GM12892 (cell line): ENCODE results near the gene DOCK1.

Experiments used
- DNase-seq: peaks from one replicate; pipeline ENCODE4 v3.0.0; 2011; ENCODE audit not compliant: insufficient read length
- FAIRE-seq: peaks from 2 replicates; lab custom pipeline; 2011; peaks lifted over from hg19 to GRCh38; lab: Jason Lieb, UNC
- POLR2A ChIP-seq: IDR thresholded peaks from 2 replicates; pipeline ENCODE4 v1.6.1; 2011; ENCODE audit warnings: low read depth, low read length, control low read depth
- POLR2AphosphoS5 ChIP-seq: IDR thresholded peaks from 2 replicates; pipeline ENCODE4 v1.6.1; 2011; ENCODE audit warnings: low read depth, low read length, control low read depth
- TAF1 ChIP-seq: IDR thresholded peaks from 2 replicates; pipeline ENCODE4 v1.6.1; 2011; ENCODE audit warnings: low read depth, mild to moderate bottlenecking, control low read depth, low read length, borderline replicate concordance

The DOCK1 gene

GRCh38 chr10:127441350-127442219 is 536.4 kb downstream of the DOCK1 start:
- no peak for DNase-seq

DNA sequence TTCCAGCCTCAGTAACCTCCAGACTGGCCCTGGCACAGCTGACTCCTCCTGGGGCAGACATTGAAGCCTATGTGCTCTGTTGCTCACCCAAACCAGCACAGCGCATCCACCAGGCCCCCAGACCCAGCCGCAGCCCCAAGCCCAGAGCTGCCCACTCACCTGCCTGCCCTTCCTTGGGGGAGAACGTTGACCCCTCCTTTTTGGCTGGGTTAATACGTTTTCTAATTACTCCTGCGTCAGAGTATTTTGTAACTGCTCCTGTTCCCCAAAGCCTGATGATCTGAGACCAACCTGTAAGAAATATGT is 536.9 kb downstream of the DOCK1 start:
- DNase-seq, result no peak
- TF ChIP-seq POLR2AphosphoS5 (no peak), TAF1 (no peak), POLR2A (no peak)
- FAIRE-seq, result no peak

More at GRCh38 chr10:127441350-127442219, 536.4 kb downstream of the DOCK1 start:
- no peak for TF ChIP-seq POLR2A
- TF ChIP-seq TAF1, result no peak
- no peak for TF ChIP-seq POLR2AphosphoS5
- FAIRE-seq, result no peak

DNA sequence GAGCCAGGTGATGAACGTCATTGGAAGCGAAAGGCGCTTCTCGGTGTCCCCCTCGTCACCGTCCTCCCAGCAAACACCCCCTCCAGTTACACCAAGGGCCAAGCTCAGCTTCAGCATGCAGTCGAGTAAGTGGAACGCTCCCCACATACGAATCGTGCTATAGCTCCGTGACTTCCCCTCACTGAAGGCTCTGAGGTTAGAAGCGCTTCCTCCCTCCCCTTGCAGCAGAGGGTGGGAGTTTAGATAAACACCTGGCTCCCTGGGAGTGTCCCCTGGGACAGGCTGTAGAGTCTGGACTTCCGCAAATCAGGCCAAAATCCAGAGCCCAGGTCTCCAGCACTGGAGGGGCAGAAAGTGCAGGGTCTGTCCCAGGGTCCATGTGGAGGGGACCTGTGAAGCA is 538.9 kb downstream of the DOCK1 start:
- TF ChIP-seq POLR2A, result no peak
- TF ChIP-seq POLR2AphosphoS5, result no peak
- no peak for TF ChIP-seq TAF1
- FAIRE-seq (no peak), DNase-seq (no peak)

GRCh38 chr10:127447197-127447596 is 542.0 kb downstream of the DOCK1 start:
- no peak for DNase-seq
- FAIRE-seq, result no peak
- TF ChIP-seq TAF1, result no peak

DNA sequence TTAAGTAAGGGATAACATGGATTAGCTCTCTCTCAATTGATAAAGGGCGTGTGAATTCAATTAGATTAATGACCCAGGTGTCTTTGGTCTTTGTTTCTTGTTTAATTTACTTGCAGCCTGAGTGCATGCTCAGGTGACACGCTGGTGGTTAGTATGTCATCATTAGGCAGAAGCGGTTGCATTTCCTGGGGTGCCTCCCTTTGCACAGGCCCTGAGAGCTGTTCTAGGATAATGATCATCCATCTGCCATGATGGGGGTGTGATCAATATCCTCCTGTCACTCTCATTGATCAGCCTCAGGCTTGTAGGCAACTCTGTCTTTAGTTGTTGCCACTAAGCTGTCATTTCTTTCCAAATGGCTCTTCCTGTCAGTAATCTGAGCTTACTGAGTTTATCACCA is 544.3 kb downstream of the DOCK1 start:
- DNase-seq (no peak), FAIRE-seq (no peak)
- TF ChIP-seq POLR2AphosphoS5, result no peak
- TF ChIP-seq TAF1, result no peak
- TF ChIP-seq POLR2A, result no peak

DNA sequence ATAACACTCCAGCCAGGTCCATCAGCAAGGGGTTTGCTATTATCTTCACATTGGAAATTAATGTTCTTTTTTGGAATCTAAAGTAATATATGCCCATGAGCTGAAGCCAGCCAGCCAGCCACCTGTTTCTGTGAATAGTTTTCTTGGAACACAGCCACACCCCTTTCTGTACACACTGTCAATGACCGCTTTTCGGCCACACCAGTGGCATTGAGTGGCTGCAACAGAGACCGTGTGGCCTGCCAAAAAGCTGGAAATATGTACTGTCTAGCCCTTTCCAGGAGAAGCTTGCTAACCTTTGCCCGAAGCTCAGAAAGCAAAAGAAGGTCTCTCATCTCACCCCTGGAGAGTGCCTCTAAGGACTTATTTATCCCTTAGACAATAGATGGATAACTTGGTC is 545.4 kb downstream of the DOCK1 start:
- DNase-seq (no peak), FAIRE-seq (no peak)
- no peak for TF ChIP-seq TAF1
- TF ChIP-seq POLR2A, result no peak
- TF ChIP-seq POLR2AphosphoS5, result no peak

GRCh38 chr10:127451628-127452027 is 546.4 kb downstream of the DOCK1 start:
- DNase-seq (no peak), FAIRE-seq (no peak)
- no peak for TF ChIP-seq TAF1
- TF ChIP-seq POLR2AphosphoS5, result no peak
- TF ChIP-seq POLR2A, result no peak

- no peak for FAIRE-seq
- no peak for DNase-seq
- no peak for TF ChIP-seq POLR2AphosphoS5
- TF ChIP-seq POLR2A, result no peak
- no peak for TF ChIP-seq TAF1
These were observed 547.3 kb downstream of the DOCK1 start for GRCh38 chr10:127452568-127452967.

DNA sequence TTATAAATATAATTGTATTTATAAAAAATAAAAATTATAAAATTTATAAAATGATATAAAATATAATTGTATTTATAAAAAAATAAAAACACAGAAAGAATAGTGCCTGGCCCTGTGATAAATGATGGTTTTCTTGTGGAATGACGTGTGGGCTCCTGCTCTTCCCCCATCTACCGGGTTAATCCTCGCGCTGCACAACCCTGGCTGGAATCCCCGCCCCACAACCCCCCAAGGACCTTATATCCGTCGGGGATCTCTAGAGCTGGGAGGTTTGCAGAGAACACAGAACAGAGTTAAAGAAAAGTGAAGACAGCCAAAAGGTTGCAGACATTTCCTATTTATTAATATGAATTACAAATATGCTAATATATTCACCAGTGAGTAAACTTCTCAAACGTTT is 548.5 kb downstream of the DOCK1 start:
- DNase-seq, result no peak
- TF ChIP-seq POLR2A (no peak), TAF1 (no peak), POLR2AphosphoS5 (no peak)
- no peak for FAIRE-seq

DNA sequence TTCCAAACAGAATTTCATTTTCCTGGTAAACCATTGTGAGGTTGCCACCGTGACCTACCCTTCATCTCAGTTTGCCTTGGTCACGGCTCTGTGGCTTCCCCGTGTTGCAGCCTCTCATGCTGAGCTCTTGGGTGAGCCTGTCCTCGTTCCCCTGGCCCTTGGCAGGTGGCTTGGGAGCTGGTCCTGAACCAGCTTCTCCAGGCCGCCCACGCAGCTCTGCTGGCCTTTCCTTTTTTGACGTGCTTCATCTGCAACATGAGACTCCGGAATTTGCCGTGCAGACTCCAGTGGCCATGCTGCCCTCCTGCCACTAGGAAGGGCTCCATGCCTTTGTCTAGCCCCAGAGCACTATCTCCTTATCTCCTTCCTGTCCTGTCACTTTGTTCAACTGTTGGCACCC is 550.9 kb downstream of the DOCK1 start:
- FAIRE-seq (no peak), DNase-seq (no peak)
- TF ChIP-seq POLR2AphosphoS5 (no peak), TAF1 (no peak), POLR2A (no peak)

DNA sequence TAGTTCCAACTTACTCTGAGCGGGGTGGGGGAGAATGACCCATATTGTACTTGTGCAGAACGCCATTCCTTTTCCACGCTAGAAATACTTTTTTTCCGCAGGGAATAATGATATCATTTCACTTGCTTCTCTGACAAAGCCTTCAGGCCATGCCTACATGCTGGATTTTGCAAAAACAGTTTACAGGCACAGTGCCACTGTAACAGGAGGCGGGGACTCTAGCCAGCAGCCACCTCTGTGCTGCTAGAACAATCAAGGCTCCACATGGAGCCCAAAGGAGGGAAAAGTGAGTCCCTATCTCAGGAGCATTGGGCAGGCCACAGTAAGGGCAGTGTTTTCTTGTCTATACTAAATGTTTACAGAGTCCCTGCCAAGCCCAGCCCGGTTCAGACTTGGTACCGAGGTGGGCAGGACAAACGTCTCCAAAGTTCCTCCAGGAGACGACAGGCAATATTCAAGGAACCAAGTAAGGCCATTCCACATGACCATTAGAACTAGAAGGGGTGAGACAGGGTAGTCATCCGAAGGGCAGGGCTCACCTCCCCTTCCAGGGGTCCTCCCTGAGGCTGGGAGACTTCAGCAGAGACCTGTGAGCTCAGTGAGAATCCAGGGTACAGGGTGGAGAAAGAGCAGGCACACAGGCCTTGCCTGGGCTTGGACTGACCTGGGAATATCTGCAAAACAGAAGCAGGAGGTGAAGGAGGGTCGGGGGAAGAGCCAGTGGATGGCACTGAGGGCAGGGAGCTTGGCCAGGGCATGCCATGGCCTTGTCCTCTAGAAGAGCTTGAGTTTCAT is 553.0 kb downstream of the DOCK1 start:
- DNase-seq (no peak), FAIRE-seq (no peak)
- TF ChIP-seq TAF1, result no peak
- no peak for TF ChIP-seq POLR2AphosphoS5
- no peak for TF ChIP-seq POLR2A
